DOHH2 (cell line): ENCODE results near the gene FERD3L.

Experiments used
- H3F3A ChIP-seq: fragments of 200-600 bp; sonication (generic), shearing (Covaris generic); 2 replicates; pipeline ENCODE4 v1.6.0; 2016; ENCODE audit warnings: antibody characterized with exemption, mild to moderate bottlenecking; ENCODE audit not compliant: control insufficient read depth, insufficient read depth
- H3K27ac ChIP-seq: fragments of 200-600 bp; sonication (generic); 2 replicates; pipeline ENCODE4 v1.5.1; 2014; ENCODE audit warnings: low read depth, mild to moderate bottlenecking, low read length, moderate library complexity
- H3K27me3 ChIP-seq: fragments of 200-600 bp; sonication (generic); 2 replicates; pipeline ENCODE4 v1.6.1; 2014; ENCODE audit warnings: mild to moderate bottlenecking, low read length, mixed read lengths; ENCODE audit not compliant: control insufficient read depth
- H3K36me3 ChIP-seq: fragments of 200-600 bp; sonication (generic); 2 replicates; pipeline ENCODE4 v1.6.1; 2014; ENCODE audit warnings: mild to moderate bottlenecking, low read length, moderate library complexity, mixed read lengths; ENCODE audit not compliant: control insufficient read depth
- H3K4me1 ChIP-seq: fragments of 200-600 bp; sonication (generic); 2 replicates; pipeline ENCODE4 v1.6.1; 2014; ENCODE audit warnings: mild to moderate bottlenecking, low read length, mixed read lengths; ENCODE audit not compliant: control insufficient read depth
- H3K4me2 ChIP-seq: fragments of 200-600 bp; sonication (generic); 2 replicates; pipeline ENCODE4 v1.6.0; 2014; ENCODE audit warnings: mild to moderate bottlenecking, low read length, moderate library complexity
- H3K4me3 ChIP-seq: fragments of 200-600 bp; sonication (generic); 2 replicates; pipeline ENCODE4 v1.5.1; 2014; ENCODE audit warnings: mild to moderate bottlenecking, low read length, mixed read lengths
- H3K79me2 ChIP-seq: fragments of 200-600 bp; sonication (generic); 2 replicates; pipeline ENCODE4 v1.6.1; 2014; ENCODE audit warnings: mild to moderate bottlenecking, low read length, mixed read lengths; ENCODE audit not compliant: control insufficient read depth
- H3K9me2 ChIP-seq: fragments of 200-600 bp; sonication (generic); replicated peaks from 2 replicates; pipeline ENCODE4 v1.6.1; 2014; ENCODE audit warnings: mild to moderate bottlenecking, low read length, mixed read lengths; ENCODE audit not compliant: control insufficient read depth
- H3K9me3 ChIP-seq: fragments of 200-600 bp; sonication (generic); 2 replicates; pipeline ENCODE4 v1.6.1; 2014; ENCODE audit warnings: antibody characterized with exemption, low read length, mixed read lengths; ENCODE audit not compliant: control insufficient read depth, insufficient read depth
- H4K20me1 ChIP-seq: fragments of 200-600 bp; sonication (generic); 2 replicates; pipeline ENCODE4 v1.6.0; 2014; ENCODE audit warnings: low read depth, mild to moderate bottlenecking, antibody characterized with exemption, low read length, moderate library complexity; ENCODE audit not compliant: control insufficient read depth, insufficient read depth
- EZH2phosphoT487 ChIP-seq: fragments of 200-600 bp; sonication (generic); IDR thresholded peaks from 2 replicates; pipeline ENCODE4 v1.6.1; 2017; ENCODE audit warnings: borderline replicate concordance, mild to moderate bottlenecking, antibody characterized with exemption, low read length, moderate library complexity, mixed read lengths
- TF ChIP-seq, protein P1 (sequence below): fragments of 200-600 bp; sonication (generic); IDR thresholded peaks from one replicate; pipeline ENCODE4 v1.5.1; 2014; ENCODE audit warnings: antibody characterized with exemption, mild to moderate bottlenecking, low read depth, low read length; ENCODE audit not compliant: poor library complexity, severe bottlenecking

The FERD3L gene

DNA sequence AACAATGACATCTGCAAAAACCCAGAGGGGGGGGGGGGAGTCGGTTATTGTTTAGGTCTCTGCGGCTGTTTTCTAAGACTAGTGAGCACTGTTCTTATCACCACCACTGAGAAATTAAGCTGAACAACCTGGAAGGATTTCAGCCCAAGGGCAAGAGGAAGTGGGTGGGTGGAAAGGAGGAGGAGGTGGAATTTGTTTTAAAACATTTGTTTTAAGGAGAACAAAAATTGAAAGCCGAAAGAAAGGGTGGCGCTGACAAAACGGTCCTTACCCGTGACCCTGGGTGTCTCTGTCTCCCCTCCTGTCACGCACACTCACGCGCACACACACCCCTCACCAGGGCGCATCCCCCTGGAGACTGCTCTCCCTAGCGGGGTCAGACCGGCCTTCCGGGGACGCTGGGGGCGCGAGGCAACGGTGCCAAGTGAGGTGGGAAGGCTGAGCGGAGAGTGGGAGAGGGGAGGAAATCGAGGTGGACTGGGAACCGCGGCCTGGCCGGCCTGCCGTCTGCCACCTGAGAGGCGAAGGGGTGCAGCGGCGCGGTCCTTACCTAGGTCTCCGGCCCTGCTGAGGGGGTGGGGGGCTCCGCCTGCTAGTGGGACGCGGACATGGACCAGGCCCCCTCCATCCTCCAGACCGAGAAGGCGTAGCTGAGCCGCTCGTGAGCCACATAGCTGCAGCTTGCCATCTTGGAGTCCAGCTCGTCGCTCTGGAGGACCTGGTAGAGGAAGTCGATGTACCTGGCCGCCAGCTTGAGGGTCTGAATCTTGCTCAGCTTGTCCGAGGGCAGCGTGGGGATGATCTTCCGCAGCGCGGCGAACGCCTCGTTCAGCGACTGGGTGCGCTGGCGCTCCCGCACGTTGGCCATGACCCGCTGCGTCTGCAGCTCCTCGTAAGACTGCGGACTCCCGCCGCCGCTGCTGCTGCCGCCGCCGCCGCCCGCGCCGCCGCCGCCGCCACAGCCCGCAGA is 28.8 kb downstream of the FERD3L start:
- no peak overlapping the region for H3K27ac ChIP-seq
- no peaks in the 10 kb centered on the region for H3K79me2 ChIP-seq
- peaks cover 47% of the 10 kb centered on the region for H3K27me3 ChIP-seq
- H3K36me3 ChIP-seq: no peaks in the 10 kb centered on the region
- no peaks in the 10 kb centered on the region for H3K9me2 ChIP-seq
- H3F3A ChIP-seq: no peaks in the 10 kb centered on the region
- peaks cover 5% of the 10 kb centered on the region; the same call in 1 of the 2 replicates for H3K9me3 ChIP-seq
- H3K4me3 ChIP-seq: no peak overlapping the region
- TF ChIP-seq, protein P1, sequence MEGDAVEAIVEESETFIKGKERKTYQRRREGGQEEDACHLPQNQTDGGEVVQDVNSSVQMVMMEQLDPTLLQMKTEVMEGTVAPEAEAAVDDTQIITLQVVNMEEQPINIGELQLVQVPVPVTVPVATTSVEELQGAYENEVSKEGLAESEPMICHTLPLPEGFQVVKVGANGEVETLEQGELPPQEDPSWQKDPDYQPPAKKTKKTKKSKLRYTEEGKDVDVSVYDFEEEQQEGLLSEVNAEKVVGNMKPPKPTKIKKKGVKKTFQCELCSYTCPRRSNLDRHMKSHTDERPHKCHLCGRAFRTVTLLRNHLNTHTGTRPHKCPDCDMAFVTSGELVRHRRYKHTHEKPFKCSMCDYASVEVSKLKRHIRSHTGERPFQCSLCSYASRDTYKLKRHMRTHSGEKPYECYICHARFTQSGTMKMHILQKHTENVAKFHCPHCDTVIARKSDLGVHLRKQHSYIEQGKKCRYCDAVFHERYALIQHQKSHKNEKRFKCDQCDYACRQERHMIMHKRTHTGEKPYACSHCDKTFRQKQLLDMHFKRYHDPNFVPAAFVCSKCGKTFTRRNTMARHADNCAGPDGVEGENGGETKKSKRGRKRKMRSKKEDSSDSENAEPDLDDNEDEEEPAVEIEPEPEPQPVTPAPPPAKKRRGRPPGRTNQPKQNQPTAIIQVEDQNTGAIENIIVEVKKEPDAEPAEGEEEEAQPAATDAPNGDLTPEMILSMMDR: no peak
- TF ChIP-seq EZH2phosphoT487: no peak
- no peaks in the 10 kb centered on the region for H4K20me1 ChIP-seq
- H3K4me2 ChIP-seq: no peak overlapping the region
- H3K4me1 ChIP-seq: no peaks in the 10 kb centered on the region

DNA sequence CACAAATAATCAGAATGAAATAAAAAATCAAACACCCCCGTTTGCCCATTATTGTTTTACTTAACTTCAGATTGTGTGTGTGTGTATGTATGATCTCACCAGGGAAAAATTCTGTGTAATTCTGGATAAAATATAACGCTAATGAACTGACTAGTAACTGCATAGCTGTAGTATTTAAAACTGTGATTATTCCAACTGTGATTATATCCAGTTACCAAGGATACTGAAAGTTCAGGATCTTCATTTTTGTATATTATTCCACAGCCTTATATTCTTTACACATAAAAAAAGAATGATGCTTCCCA is 30.7 kb downstream of the FERD3L start:
- Histone ChIP-seq H3K4me2 (no peak overlapping the region), H3K4me1 (no peaks in the 10 kb centered on the region)

DNA sequence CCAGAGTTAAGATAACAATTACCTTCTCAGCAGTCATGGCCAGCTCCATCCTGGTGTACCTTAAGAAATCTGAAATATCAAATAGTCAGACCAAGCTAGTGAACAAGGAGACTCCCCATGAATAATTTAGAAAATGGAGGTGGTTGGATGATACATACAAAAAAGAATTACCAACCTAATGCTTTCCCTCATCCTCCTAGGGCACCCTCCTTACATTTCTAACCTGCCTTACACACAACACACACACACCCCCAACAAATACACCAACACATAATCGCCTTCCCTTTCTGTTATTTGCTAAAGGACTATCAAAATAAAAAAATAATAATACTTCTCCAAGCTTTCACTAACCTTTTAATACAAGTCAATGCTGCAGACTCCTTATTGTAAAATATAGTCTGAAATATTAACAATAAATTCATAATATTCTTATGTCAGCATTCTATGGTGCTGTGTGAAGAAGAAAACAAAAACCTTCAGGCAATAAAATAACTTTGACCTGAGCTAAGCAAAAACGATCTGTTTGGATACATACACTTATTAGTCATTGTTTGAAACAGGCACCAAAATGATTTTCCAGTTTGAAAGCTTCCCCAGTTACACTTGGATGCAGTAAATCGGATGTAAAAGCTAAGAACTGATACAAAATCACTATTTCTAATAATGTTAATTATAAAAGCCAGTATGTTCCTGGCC is 31.2 kb downstream of the FERD3L start:
- no peak overlapping the region for H3K27ac ChIP-seq
- H4K20me1 ChIP-seq: no peaks in the 10 kb centered on the region
- H3K4me1 ChIP-seq: no peaks in the 10 kb centered on the region
- H3K4me3 ChIP-seq: no peak overlapping the region
- H3K4me2 ChIP-seq: no peak overlapping the region
- no peaks in the 10 kb centered on the region for H3K9me2 ChIP-seq
- H3F3A ChIP-seq: no peaks in the 10 kb centered on the region
- no peaks in the 10 kb centered on the region for H3K79me2 ChIP-seq
- no peaks in the 10 kb centered on the region for H3K36me3 ChIP-seq
- peaks cover 5% of the 10 kb centered on the region; the same call in 1 of the 2 replicates for H3K9me3 ChIP-seq
- H3K27me3 ChIP-seq: peaks cover 45% of the 10 kb centered on the region
- TF ChIP-seq, protein P1: no peak
- TF ChIP-seq EZH2phosphoT487: no peak

More for the DNA sequence above, 30.7 kb downstream of the FERD3L start:
- Histone ChIP-seq H3K27ac (no peak overlapping the region), H3K79me2 (no peaks in the 10 kb centered on the region), H3K9me2 (no peaks in the 10 kb centered on the region), H3F3A (no peaks in the 10 kb centered on the region), H4K20me1 (no peaks in the 10 kb centered on the region), H3K36me3 (no peaks in the 10 kb centered on the region), H3K4me3 (no peak overlapping the region), H3K9me3 (peaks cover 5% of the 10 kb centered on the region; the same call in 1 of the 2 replicates), H3K27me3 (peaks cover 45% of the 10 kb centered on the region)
- TF ChIP-seq EZH2phosphoT487: no peak
- TF ChIP-seq, protein P1: no peak
